NCI-H1930 (cell line): ENCODE results near the gene CD33.
A peak's percentile ranks its signal among the peaks of the same experiment; 100 is the strongest.

Experiments
- DNase-seq, 2 experiments: peaks; one replicate each; lab custom pipeline; 2025; lab: John Stamatoyannopoulos, UW

Gene CD33

GRCh38 chr19:51258165-51259160 lies 33.6 kb downstream of the CD33 start:
- DNase-seq: no peak

GRCh38 chr19:51259348-51260245 lies 34.7 kb downstream of the CD33 start:
- peak in 1 of 2 experiments; percentile 41 for DNase-seq

- no peak for DNase-seq
Observed at GRCh38 chr19:51263808-51264207, 38.9 kb downstream of the CD33 start.

GRCh38 chr19:51271067-51271466 lies 46.2 kb downstream of the CD33 start:
- peak; percentile 93 to 98 for DNase-seq

GRCh38 chr19:51272183-51272810 lies 47.4 kb downstream of the CD33 start:
- no peak for DNase-seq

- no peak for DNase-seq
Observed at GRCh38 chr19:51274049-51274770, 49.3 kb downstream of the CD33 start.

GRCh38 chr19:51277112-51277511 lies 52.2 kb downstream of the CD33 start:
- DNase-seq: no peak

GRCh38 chr19:51282335-51282734 lies 57.5 kb downstream of the CD33 start:
- DNase-seq: no peak

GRCh38 chr19:51285682-51286081 lies 60.8 kb downstream of the CD33 start:
- DNase-seq: no peak
